H9 (cell line): ENCODE measurements around the gene COL27A1. TPM values are rescaled to one million over a fixed set of nuclear protein-coding genes. Genes with fewer than 3 reads are reported as not detected.

Experiments
- DNase-seq: peaks from one replicate; pipeline ENCODE4 v3.0.0-alpha.2; 2017
- H2AFZ ChIP-seq: one replicate; pipeline ENCODE4 v1.6.1; 2013; ENCODE audit warnings: mild to moderate bottlenecking, low read length, control low read depth, moderate library complexity
- H2AK5ac ChIP-seq: 2 replicates; pipeline ENCODE4 v1.6.1; 2013; ENCODE audit warnings: low read length, control low read depth, mixed read lengths; ENCODE audit not compliant: insufficient read length
- H2BK120ac ChIP-seq: one replicate; pipeline ENCODE4 v1.6.1; 2013; ENCODE audit warnings: low read depth, mild to moderate bottlenecking, low read length, control low read depth, inconsistent platforms; ENCODE audit not compliant: poor library complexity, severe bottlenecking
- H2BK12ac ChIP-seq: 2 replicates; pipeline ENCODE4 v1.6.1; 2013; ENCODE audit warnings: low read length, control low read depth, mixed read lengths, low read depth; ENCODE audit not compliant: insufficient read length
- H2BK15ac ChIP-seq: 2 replicates; pipeline ENCODE4 v1.6.1; 2013; ENCODE audit warnings: low read depth, low read length, control low read depth
- H2BK20ac ChIP-seq: one replicate; pipeline ENCODE4 v1.6.1; 2013; ENCODE audit warnings: low read depth, mild to moderate bottlenecking, low read length, control low read depth, inconsistent platforms; ENCODE audit not compliant: poor library complexity, severe bottlenecking
- H2BK5ac ChIP-seq: 2 replicates; pipeline ENCODE4 v1.6.1; 2013; ENCODE audit warnings: low read length, control low read depth, mixed read lengths; ENCODE audit not compliant: insufficient read length
- H3K14ac ChIP-seq: 2 replicates; pipeline ENCODE4 v1.6.1; 2013; ENCODE audit warnings: low read length, control low read depth; ENCODE audit not compliant: insufficient read depth
- H3K18ac ChIP-seq: 2 replicates; pipeline ENCODE4 v1.6.1; 2013; ENCODE audit warnings: low read depth, mild to moderate bottlenecking, mixed read lengths, low read length, control low read depth; ENCODE audit not compliant: insufficient read length
- H3K23ac ChIP-seq: 2 replicates; pipeline ENCODE4 v1.6.1; 2013; ENCODE audit warnings: low read length, control low read depth, mixed read lengths, low read depth; ENCODE audit not compliant: insufficient read length
- H3K23me2 ChIP-seq: 2 replicates; pipeline ENCODE4 v1.6.1; 2013; ENCODE audit warnings: low read depth, mild to moderate bottlenecking, mixed read lengths, low read length, control low read depth; ENCODE audit not compliant: insufficient read length, poor library complexity, severe bottlenecking
- H3K27ac ChIP-seq: 2 replicates; pipeline ENCODE4 v1.5.1; 2013; ENCODE audit warnings: low read length, control low read depth, mixed read lengths, low read depth; ENCODE audit not compliant: insufficient read length
- H3K27me3 ChIP-seq: 2 replicates; pipeline ENCODE4 v1.6.1; 2013; ENCODE audit warnings: low read length, control low read depth, inconsistent platforms; ENCODE audit not compliant: insufficient read depth
- H3K4ac ChIP-seq: 2 replicates; pipeline ENCODE4 v1.6.1; 2013; ENCODE audit warnings: low read depth, mild to moderate bottlenecking, control low read depth, inconsistent platforms, low read length, moderate library complexity
- H3K4me1 ChIP-seq: 2 replicates; pipeline ENCODE4 v1.6.1; 2013; ENCODE audit warnings: low read length, control low read depth, inconsistent platforms; ENCODE audit not compliant: insufficient read depth
- H3K4me2 ChIP-seq: 2 replicates; pipeline ENCODE4 v1.6.1; 2013; ENCODE audit warnings: low read length, control low read depth, mixed read lengths; ENCODE audit not compliant: insufficient read length, insufficient read depth
- H3K56ac ChIP-seq: 2 replicates; pipeline ENCODE4 v1.6.1; 2013; ENCODE audit warnings: low read depth, mild to moderate bottlenecking, mixed read lengths, low read length, control low read depth; ENCODE audit not compliant: insufficient read length
- H3K79me1 ChIP-seq: 2 replicates; pipeline ENCODE4 v1.6.1; 2013; ENCODE audit warnings: low read depth, mild to moderate bottlenecking, moderate library complexity, low read length, control low read depth, inconsistent platforms; ENCODE audit not compliant: insufficient read depth, poor library complexity, severe bottlenecking
- H3K79me2 ChIP-seq: 2 replicates; pipeline ENCODE4 v1.6.1; 2013; ENCODE audit warnings: low read length, control low read depth, inconsistent platforms; ENCODE audit not compliant: insufficient read depth
- H3K9ac ChIP-seq: 2 replicates; pipeline ENCODE4 v1.6.1; 2013; ENCODE audit warnings: low read length, control low read depth, mixed read lengths; ENCODE audit not compliant: insufficient read length; ENCODE audit errors: extremely low read depth
- H3K9me3 ChIP-seq: one replicate; pipeline ENCODE4 v1.6.1; 2013; ENCODE audit warnings: low read depth, low read length, inconsistent platforms; ENCODE audit not compliant: control insufficient read depth
- H3T11ph ChIP-seq: one replicate; pipeline ENCODE4 v1.6.1; 2013; ENCODE audit warnings: mild to moderate bottlenecking, low read length, control low read depth, inconsistent platforms
- H4K20me1 ChIP-seq: one replicate; pipeline ENCODE4 v1.6.1; 2013; ENCODE audit not compliant: control insufficient read depth, insufficient read length, insufficient read depth
- H4K5ac ChIP-seq: 2 replicates; pipeline ENCODE4 v1.6.1; 2013; ENCODE audit warnings: low read depth, mild to moderate bottlenecking, mixed read lengths, low read length, control low read depth; ENCODE audit not compliant: insufficient read length
- H4K8ac ChIP-seq: replicated peaks from 2 replicates; pipeline ENCODE4 v1.6.1; 2013; ENCODE audit warnings: low read length, control low read depth, mixed read lengths, low read depth; ENCODE audit not compliant: insufficient read length
- H4K91ac ChIP-seq: 2 replicates; pipeline ENCODE4 v1.6.1; 2013; ENCODE audit warnings: low read depth, mild to moderate bottlenecking, moderate library complexity, mixed read lengths, low read length, control low read depth; ENCODE audit not compliant: insufficient read length
- H3K27ac Mint-ChIP-seq, 3 experiments: 2 replicates in 2 of 3; 3 replicates in 1 of 3; pipeline ENCODE4 v1.8.0; 2020 to 2021; ENCODE audit warnings: mixed read lengths in 3 of 3, mild to moderate bottlenecking in 1 of 3, moderate library complexity in 1 of 3
- H3K27me3 Mint-ChIP-seq: 2 replicates; pipeline ENCODE4 v1.8.0; 2021; ENCODE audit warnings: low read depth, mild to moderate bottlenecking, moderate library complexity, mixed read lengths
- H3K36me3 Mint-ChIP-seq, 3 experiments: 2 replicates in 2 of 3; 3 replicates in 1 of 3; pipeline ENCODE4 v1.8.0; 2020 to 2021; ENCODE audit warnings: low read depth in 3 of 3, mixed read lengths in 3 of 3; ENCODE audit not compliant: insufficient read depth in 1 of 3
- H3K4me1 Mint-ChIP-seq, 2 experiments: 2 replicates each; pipeline ENCODE4 v1.8.0; 2020; ENCODE audit warnings: mixed read lengths in 2 of 2
- H3K4me3 Mint-ChIP-seq, 2 experiments: 2 replicates in 1 of 2; 3 replicates in 1 of 2; pipeline ENCODE4 v1.8.0; 2020 to 2021; ENCODE audit warnings: mild to moderate bottlenecking in 2 of 2, mixed read lengths in 2 of 2, moderate library complexity in 1 of 2
- H3K9me3 Mint-ChIP-seq, 2 experiments: 2 replicates in 1 of 2; 3 replicates in 1 of 2; pipeline ENCODE4 v1.8.0; 2020; ENCODE audit warnings: mild to moderate bottlenecking in 2 of 2, mixed read lengths in 2 of 2, moderate library complexity in 1 of 2
- CTCF ChIP-seq: fragments of 200-600 bp; sonication (generic); conservative IDR thresholded peaks from 3 replicates; pipeline ENCODE4 v1.8.0; 2021; ENCODE audit warnings: antibody characterized with exemption, mild to moderate bottlenecking
- WGBS: extraction: QIAGEN DNeasy Blood & Tissue Kit; methylation state at CpG from one replicate; pipeline ENCODE4 v1.1.7; 2013; ENCODE audit warnings: missing lambda C conversion rate, low lambda C conversion rate, mixed read lengths; ENCODE audit not compliant: insufficient read length; ENCODE audit errors: extremely low coverage; 5-methylcytosine and 5-hydroxymethylcytosine counted together
- total RNA-seq: library from RNA; stranded (reverse); gene quantifications from 2 replicates; pipeline ENCODE4 v1.2.1, GENCODE V29; 2021

Gene COL27A1
- total RNA-seq, 1 experiment from 2014 or later, result 17.9 TPM

GRCh38 chr9:114170771-114171461 lies 15.6 kb downstream of the COL27A1 start:
- no peak overlapping the region for H3K4me2 ChIP-seq
- Mint-ChIP-seq H3K36me3 (peaks cover 0 to 14% (median 3%) of the 10 kb centered on the region in 3 experiments; a peak in 4 of 7 replicates), H3K4me3 (no peak overlapping the region), H3K9me3 (no peaks in the 10 kb centered on the region), H3K4me1 (peaks cover 2 to 6% of the 10 kb centered on the region in 2 experiments; a peak in 1 of 4 replicates), H3K27me3 (no peaks in the 10 kb centered on the region), H3K27ac (no peak overlapping the region)
- no peaks in the 10 kb centered on the region for H3K23me2 ChIP-seq
- H4K5ac ChIP-seq, result no peak overlapping the region
- H3K27ac ChIP-seq, result no peak overlapping the region
- H3K23ac ChIP-seq, result no peak overlapping the region
- no peaks in the 10 kb centered on the region for H3K4me1 ChIP-seq
- H2AK5ac ChIP-seq, result no peak overlapping the region
- no peak overlapping the region for H2BK120ac ChIP-seq
- no peaks in the 10 kb centered on the region for H4K20me1 ChIP-seq
- H2BK15ac ChIP-seq, result no peak overlapping the region
- H3K4ac ChIP-seq, result no peak overlapping the region
- H2BK5ac ChIP-seq, result no peak overlapping the region
- no peak overlapping the region for H3K18ac ChIP-seq
- H2AFZ ChIP-seq, result no peak overlapping the region
- DNase-seq, result no peak
- H3K79me2 ChIP-seq, result no peaks in the 10 kb centered on the region
- H3T11ph ChIP-seq, result no peak overlapping the region
- no peaks in the 10 kb centered on the region for H3K79me1 ChIP-seq
- TF ChIP-seq CTCF, result no peak
- H3K56ac ChIP-seq, result no peak overlapping the region
- no peak overlapping the region; the same call in 1 of the 2 replicates for H3K14ac ChIP-seq
- H2BK20ac ChIP-seq, result no peak overlapping the region
- H3K9ac ChIP-seq, result no peak overlapping the region
- H4K8ac ChIP-seq, result no peak overlapping the region
- no peaks in the 10 kb centered on the region for H3K27me3 ChIP-seq
- WGBS, result no CpG with 5 or more reads among the region's 11 CpGs
- no peaks in the 10 kb centered on the region for H3K9me3 ChIP-seq
- H2BK12ac ChIP-seq, result no peak overlapping the region
- no peak overlapping the region for H4K91ac ChIP-seq
